Cardiac septum (tissue), 1 donor: ENCODE data around the gene AADAC. TPM values are rescaled to one million over a fixed set of nuclear protein-coding genes. Genes with fewer than 3 reads are reported as not detected.

Source experiments
- total RNA-seq: library from RNA; stranded (reverse); fragmentation: NEBNext Ultra II Directional; extraction: Animal tissue kit (Norgen Biotek cat#: 25700); gene quantifications from one replicate; pipeline ENCODE4 v1.2.1, GENCODE V29; 2021
- donor health status: DM: no; HTN: no; CAD: no.

Gene AADAC
- total RNA-seq, 1 donor from 2014 or later = not detected

Other genes with a start within 250 kb of the AADAC start
- not detected for gene AADACL2, start 80.2 kb upstream of the AADAC start, total RNA-seq
- gene SUCNR1, start 59.5 kb downstream of the AADAC start, total RNA-seq = 0.22 TPM